Measurements from ENCODE around the gene TENM4. TPM values are rescaled to one million over a fixed set of nuclear protein-coding genes. Genes with fewer than 3 reads are reported as not detected.

The TENM4 gene
- total and polyA plus RNA-seq, 4 donors, result 0.02 to 0.33 (median 0.14) TPM

DNA sequence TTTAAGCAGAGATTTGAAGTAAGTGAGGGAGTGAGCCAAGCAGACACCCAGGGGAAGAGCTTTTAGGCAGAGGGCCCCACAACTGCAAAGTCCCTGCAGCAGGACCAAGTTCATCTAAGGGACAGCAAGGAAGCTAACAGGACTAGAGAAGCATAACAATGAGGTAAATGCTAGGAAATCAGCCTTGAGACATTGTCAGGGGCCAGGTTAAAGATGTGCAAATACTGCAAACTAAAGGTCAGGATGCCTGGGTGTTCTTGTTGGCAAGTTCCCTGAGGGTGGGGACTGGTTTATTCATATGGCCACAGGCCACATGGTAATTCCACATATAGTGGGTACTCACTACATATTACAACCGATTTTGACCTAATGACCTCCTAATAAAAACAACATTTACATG, 467.0 kb downstream of the TENM4 start:
- TF ChIP-seq HNF4A (conservative IDR thresholded peaks at IDR 0.05), result no peak
- TF ChIP-seq FOXA2 (IDR thresholded peaks at IDR 0.05), result no peak
- TF ChIP-seq, protein P1, sequence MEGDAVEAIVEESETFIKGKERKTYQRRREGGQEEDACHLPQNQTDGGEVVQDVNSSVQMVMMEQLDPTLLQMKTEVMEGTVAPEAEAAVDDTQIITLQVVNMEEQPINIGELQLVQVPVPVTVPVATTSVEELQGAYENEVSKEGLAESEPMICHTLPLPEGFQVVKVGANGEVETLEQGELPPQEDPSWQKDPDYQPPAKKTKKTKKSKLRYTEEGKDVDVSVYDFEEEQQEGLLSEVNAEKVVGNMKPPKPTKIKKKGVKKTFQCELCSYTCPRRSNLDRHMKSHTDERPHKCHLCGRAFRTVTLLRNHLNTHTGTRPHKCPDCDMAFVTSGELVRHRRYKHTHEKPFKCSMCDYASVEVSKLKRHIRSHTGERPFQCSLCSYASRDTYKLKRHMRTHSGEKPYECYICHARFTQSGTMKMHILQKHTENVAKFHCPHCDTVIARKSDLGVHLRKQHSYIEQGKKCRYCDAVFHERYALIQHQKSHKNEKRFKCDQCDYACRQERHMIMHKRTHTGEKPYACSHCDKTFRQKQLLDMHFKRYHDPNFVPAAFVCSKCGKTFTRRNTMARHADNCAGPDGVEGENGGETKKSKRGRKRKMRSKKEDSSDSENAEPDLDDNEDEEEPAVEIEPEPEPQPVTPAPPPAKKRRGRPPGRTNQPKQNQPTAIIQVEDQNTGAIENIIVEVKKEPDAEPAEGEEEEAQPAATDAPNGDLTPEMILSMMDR (IDR thresholded peaks at IDR 0.05; ENCODE audit: low read depth, low read length, missing input control), result no peak
- TF ChIP-seq RAD21 (IDR thresholded peaks at IDR 0.05), result no peak
- no peak for TF ChIP-seq EGR1 (IDR thresholded peaks at IDR 0.05; ENCODE audit: low read depth in 2 of 2)
- TF ChIP-seq SP1 (IDR thresholded peaks at IDR 0.05), result no peak
- TF ChIP-seq, protein P2, sequence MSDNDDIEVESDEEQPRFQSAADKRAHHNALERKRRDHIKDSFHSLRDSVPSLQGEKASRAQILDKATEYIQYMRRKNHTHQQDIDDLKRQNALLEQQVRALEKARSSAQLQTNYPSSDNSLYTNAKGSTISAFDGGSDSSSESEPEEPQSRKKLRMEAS (IDR thresholded peaks at IDR 0.05), result no peak
- no peak for TF ChIP-seq RXRA (IDR thresholded peaks at IDR 0.05)
- TF ChIP-seq TAF1 (conservative IDR thresholded peaks at IDR 0.05), result no peak
- TF ChIP-seq YY1 (IDR thresholded peaks at IDR 0.05), result no peak
- TF ChIP-seq NR2F2 (IDR thresholded peaks at IDR 0.05), result no peak
- TF ChIP-seq GABPA (IDR thresholded peaks at IDR 0.05 in 1 of 2, conservative IDR thresholded peaks at IDR 0.05 in 1 of 2), result no peak
- H3K4me3 ChIP-seq (ENCODE audit: low read depth in 1 of 3, low read length in 3 of 3), result no peak overlapping the region
- H3K36me3 ChIP-seq (ENCODE audit: control insufficient read depth in 4 of 4, insufficient read depth in 3 of 4, low read depth in 1 of 4, low read length in 3 of 4), result no peaks in the 10 kb centered on the region
- no peaks in the 10 kb centered on the region for H3K4me1 ChIP-seq (ENCODE audit: control insufficient read depth in 4 of 4, insufficient read depth in 4 of 4, low read length in 3 of 4)
- 71% methylated on average over 1 of the region's 1 CpG for whole genome bisulfite sequencing
- no peaks in the 10 kb centered on the region for H3K27me3 ChIP-seq (ENCODE audit: control insufficient read depth in 4 of 4, insufficient read depth in 4 of 4, low read length in 3 of 4)
- H3K9ac ChIP-seq (ENCODE audit: low read depth in 1 of 2, low read length in 2 of 2), result no peak overlapping the region
- H3K9me3 ChIP-seq (ENCODE audit: control insufficient read depth in 4 of 4, low read length in 3 of 4), result no peaks in the 10 kb centered on the region
- no peak overlapping the region for H3K27ac ChIP-seq (ENCODE audit: low read depth in 1 of 2, low read length in 2 of 2)
- no peak for DNase-seq (ENCODE audit: low spot score)

DNA sequence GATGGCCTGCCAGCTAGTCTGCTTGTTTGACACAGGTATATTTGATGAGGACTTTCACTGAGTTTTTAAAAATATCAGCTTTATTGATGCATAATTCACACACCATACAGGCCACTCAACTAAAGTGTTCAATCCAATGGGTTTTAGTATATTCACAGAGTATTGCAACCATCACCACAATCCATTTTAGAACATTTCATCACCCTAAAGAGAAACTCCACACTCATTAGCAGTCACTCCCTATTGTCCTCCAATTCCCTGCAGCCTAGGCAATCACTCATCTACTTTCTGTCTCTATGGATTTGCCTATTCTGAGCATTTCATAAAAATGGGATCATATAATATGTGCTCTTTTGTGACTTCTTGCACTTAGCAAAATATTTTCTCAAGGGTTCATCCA, 468.2 kb downstream of the TENM4 start:
- Histone ChIP-seq H3K27ac (ENCODE audit: low read depth in 1 of 2, low read length in 2 of 2) (no peak overlapping the region), H3K9ac (ENCODE audit: low read depth in 1 of 2, low read length in 2 of 2) (no peak overlapping the region), H3K4me3 (ENCODE audit: low read depth in 1 of 3, low read length in 3 of 3) (no peak overlapping the region), H3K4me1 (ENCODE audit: control insufficient read depth in 4 of 4, insufficient read depth in 4 of 4, low read length in 3 of 4) (no peaks in the 10 kb centered on the region), H3K36me3 (ENCODE audit: control insufficient read depth in 4 of 4, insufficient read depth in 3 of 4, low read depth in 1 of 4, low read length in 3 of 4) (no peaks in the 10 kb centered on the region), H3K27me3 (ENCODE audit: control insufficient read depth in 4 of 4, insufficient read depth in 4 of 4, low read length in 3 of 4) (no peaks in the 10 kb centered on the region), H3K9me3 (ENCODE audit: control insufficient read depth in 4 of 4, low read length in 3 of 4) (no peaks in the 10 kb centered on the region)
- no peak for TF ChIP-seq HNF4G (IDR thresholded peaks at IDR 0.05)
- TF ChIP-seq FOXA1 (IDR thresholded peaks at IDR 0.05), result no peak
- TF ChIP-seq YY1 (IDR thresholded peaks at IDR 0.05), result no peak
- TF ChIP-seq JUND (IDR thresholded peaks at IDR 0.05), result no peak
- TF ChIP-seq GABPA (IDR thresholded peaks at IDR 0.05 in 1 of 2, conservative IDR thresholded peaks at IDR 0.05 in 1 of 2), result no peak
- TF ChIP-seq, protein P3, sequence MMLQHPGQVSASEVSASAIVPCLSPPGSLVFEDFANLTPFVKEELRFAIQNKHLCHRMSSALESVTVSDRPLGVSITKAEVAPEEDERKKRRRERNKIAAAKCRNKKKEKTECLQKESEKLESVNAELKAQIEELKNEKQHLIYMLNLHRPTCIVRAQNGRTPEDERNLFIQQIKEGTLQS (IDR thresholded peaks at IDR 0.05), result no peak
- TF ChIP-seq TAF1 (conservative IDR thresholded peaks at IDR 0.05), result no peak
- no peak for TF ChIP-seq EGR1 (IDR thresholded peaks at IDR 0.05; ENCODE audit: low read depth in 2 of 2)
- no peak for TF ChIP-seq HNF4A (conservative IDR thresholded peaks at IDR 0.05)
- no peak for TF ChIP-seq RAD21 (IDR thresholded peaks at IDR 0.05)
- TF ChIP-seq, protein P4, sequence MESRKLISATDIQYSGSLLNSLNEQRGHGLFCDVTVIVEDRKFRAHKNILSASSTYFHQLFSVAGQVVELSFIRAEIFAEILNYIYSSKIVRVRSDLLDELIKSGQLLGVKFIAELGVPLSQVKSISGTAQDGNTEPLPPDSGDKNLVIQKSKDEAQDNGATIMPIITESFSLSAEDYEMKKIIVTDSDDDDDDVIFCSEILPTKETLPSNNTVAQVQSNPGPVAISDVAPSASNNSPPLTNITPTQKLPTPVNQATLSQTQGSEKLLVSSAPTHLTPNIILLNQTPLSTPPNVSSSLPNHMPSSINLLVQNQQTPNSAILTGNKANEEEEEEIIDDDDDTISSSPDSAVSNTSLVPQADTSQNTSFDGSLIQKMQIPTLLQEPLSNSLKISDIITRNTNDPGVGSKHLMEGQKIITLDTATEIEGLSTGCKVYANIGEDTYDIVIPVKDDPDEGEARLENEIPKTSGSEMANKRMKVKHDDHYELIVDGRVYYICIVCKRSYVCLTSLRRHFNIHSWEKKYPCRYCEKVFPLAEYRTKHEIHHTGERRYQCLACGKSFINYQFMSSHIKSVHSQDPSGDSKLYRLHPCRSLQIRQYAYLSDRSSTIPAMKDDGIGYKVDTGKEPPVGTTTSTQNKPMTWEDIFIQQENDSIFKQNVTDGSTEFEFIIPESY (IDR thresholded peaks at IDR 0.05), result no peak
- TF ChIP-seq, protein P2 (IDR thresholded peaks at IDR 0.05), result no peak
- no peak for TF ChIP-seq FOXA2 (IDR thresholded peaks at IDR 0.05)
- TF ChIP-seq NR2F2 (IDR thresholded peaks at IDR 0.05), result no peak
- TF ChIP-seq, protein P5, sequence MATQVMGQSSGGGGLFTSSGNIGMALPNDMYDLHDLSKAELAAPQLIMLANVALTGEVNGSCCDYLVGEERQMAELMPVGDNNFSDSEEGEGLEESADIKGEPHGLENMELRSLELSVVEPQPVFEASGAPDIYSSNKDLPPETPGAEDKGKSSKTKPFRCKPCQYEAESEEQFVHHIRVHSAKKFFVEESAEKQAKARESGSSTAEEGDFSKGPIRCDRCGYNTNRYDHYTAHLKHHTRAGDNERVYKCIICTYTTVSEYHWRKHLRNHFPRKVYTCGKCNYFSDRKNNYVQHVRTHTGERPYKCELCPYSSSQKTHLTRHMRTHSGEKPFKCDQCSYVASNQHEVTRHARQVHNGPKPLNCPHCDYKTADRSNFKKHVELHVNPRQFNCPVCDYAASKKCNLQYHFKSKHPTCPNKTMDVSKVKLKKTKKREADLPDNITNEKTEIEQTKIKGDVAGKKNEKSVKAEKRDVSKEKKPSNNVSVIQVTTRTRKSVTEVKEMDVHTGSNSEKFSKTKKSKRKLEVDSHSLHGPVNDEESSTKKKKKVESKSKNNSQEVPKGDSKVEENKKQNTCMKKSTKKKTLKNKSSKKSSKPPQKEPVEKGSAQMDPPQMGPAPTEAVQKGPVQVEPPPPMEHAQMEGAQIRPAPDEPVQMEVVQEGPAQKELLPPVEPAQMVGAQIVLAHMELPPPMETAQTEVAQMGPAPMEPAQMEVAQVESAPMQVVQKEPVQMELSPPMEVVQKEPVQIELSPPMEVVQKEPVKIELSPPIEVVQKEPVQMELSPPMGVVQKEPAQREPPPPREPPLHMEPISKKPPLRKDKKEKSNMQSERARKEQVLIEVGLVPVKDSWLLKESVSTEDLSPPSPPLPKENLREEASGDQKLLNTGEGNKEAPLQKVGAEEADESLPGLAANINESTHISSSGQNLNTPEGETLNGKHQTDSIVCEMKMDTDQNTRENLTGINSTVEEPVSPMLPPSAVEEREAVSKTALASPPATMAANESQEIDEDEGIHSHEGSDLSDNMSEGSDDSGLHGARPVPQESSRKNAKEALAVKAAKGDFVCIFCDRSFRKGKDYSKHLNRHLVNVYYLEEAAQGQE (IDR thresholded peaks at IDR 0.05), result no peak
- TF ChIP-seq, protein P1 (IDR thresholded peaks at IDR 0.05; ENCODE audit: low read depth, low read length, missing input control), result no peak
- no peak for TF ChIP-seq RXRA (IDR thresholded peaks at IDR 0.05)
- no peak for TF ChIP-seq SP1 (IDR thresholded peaks at IDR 0.05)
- no peak for DNase-seq (ENCODE audit: low spot score)
